ENCODE measurements around the gene TAF5.
"Not testable (repeated sequence)": the region's sequence is repeated elsewhere in the genome, so short reads cannot be mapped to it uniquely, and the experiment has no call there.

The TAF5 gene

DNA sequence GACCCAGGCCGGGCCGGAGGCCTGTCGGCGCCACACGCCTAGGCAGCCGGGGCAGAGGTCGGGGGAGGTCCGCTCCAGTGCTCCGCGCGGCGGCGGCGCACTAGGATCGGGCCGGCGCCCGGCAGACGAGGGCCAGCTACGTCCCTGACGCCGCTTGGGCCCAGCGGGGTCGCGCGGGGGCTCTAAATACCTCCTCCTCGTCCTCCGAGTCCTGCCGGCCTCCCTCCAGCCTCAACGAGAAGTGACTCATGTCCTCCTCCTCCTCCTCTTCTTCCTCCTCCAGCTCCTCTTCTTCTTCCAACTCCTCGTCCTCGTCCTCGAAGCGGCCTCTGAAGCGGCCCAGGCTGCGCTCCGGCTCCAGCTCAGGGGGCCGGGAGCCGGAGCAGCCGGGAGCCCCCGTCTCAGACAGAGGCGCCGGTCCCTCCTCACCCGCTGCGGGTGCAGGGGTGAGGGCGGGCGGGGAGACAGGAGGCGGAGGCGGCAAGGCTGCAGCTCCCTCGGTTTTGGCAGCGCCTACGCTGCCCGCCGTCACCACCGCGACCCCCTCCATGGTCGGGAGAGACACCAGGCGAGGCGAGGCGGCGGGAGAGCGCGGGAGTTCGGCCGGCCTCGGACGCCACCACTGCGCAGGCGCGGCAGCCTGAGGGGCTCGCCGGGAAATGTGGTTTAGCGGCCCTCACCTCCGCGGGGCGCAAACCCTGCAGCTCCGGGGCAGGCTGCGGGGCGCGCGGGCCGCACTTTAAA lies 17.1 kb upstream of the TAF5 start, which contains the start of gene PCGF6:
Gene PCGF6, minus strand, starts transcription at position 624 of the 744 bp plus-strand sequence. Its CDS starts 74 bp downstream, at position 550.
- no peak for DNase-seq (ENCODE audit: low read depth)
- H3K4me3 ChIP-seq (ENCODE audit: control insufficient read depth, low read depth, low read length), result peak within 1 kb of the TSS; percentile 65

DNA sequence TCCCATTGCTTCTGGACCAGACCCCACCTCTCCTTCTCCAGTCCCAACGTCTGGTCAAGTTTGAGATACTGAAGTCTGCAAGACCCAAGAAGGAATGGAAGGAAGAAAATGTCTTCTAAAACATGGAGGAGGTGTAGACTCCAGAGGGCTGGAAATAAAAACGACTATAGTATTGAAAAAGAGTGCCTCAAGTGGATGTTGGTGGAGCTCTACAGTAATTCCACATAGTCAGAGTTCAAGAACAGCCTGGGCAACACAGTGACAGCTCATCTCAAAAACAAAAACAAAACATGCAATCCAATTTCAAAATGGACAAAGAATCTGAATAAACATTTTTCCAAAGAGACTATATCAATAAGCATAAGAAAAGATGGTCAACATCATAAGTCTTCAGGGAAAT lies 14.5 kb upstream of the TAF5 start:
- TF ChIP-seq, protein P1, sequence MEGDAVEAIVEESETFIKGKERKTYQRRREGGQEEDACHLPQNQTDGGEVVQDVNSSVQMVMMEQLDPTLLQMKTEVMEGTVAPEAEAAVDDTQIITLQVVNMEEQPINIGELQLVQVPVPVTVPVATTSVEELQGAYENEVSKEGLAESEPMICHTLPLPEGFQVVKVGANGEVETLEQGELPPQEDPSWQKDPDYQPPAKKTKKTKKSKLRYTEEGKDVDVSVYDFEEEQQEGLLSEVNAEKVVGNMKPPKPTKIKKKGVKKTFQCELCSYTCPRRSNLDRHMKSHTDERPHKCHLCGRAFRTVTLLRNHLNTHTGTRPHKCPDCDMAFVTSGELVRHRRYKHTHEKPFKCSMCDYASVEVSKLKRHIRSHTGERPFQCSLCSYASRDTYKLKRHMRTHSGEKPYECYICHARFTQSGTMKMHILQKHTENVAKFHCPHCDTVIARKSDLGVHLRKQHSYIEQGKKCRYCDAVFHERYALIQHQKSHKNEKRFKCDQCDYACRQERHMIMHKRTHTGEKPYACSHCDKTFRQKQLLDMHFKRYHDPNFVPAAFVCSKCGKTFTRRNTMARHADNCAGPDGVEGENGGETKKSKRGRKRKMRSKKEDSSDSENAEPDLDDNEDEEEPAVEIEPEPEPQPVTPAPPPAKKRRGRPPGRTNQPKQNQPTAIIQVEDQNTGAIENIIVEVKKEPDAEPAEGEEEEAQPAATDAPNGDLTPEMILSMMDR (IDR thresholded peaks at IDR 0.05; ENCODE audit: control insufficient read depth, insufficient read depth, low read depth, low read length, missing control alignments), result no peak

More for the DNA sequence above, 17.1 kb upstream of the TAF5 start, which contains the start of gene PCGF6:
- TF ChIP-seq, protein P1 (IDR thresholded peaks at IDR 0.05; ENCODE audit: control insufficient read depth, insufficient read depth, low read depth, low read length, missing control alignments), result no peak

DNA sequence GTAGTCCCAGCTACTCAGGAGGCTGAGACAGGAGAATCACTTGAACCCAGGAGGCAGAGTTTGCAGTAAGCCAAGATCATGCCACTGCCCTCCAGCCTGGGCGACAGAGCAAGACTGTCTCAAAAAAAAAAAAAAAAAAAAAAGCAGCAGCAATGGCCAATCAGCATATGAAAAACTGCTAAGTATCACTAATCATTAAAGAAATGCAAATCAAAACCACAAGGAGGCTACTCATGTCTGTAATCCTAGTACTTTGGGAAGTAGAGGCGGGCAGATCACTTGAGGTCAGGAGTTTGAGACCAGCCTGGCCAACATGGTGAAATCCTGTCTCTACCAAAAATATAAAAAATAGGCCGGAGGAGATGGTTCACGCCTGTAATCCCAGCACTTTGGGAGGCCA lies 13.2 kb upstream of the TAF5 start:
- not testable (repeated sequence) for H3K4me3 ChIP-seq (ENCODE audit: control insufficient read depth, low read depth, low read length); DNase-seq (ENCODE audit: low read depth)

More for the DNA sequence above, 14.5 kb upstream of the TAF5 start:
- no peak overlapping the region for H3K4me3 ChIP-seq (ENCODE audit: control insufficient read depth, low read depth, low read length)
- no peak for DNase-seq (ENCODE audit: low read depth)

GRCh38 chr10:103355906-103356599 lies 11.7 kb upstream of the TAF5 start:
- TF ChIP-seq, protein P1 (IDR thresholded peaks at IDR 0.05; ENCODE audit: control insufficient read depth, insufficient read depth, low read depth, low read length, missing control alignments), result no peak
- DNase-seq (ENCODE audit: low read depth), result no peak
- no peak overlapping the region for H3K4me3 ChIP-seq (ENCODE audit: control insufficient read depth, low read depth, low read length)

DNA sequence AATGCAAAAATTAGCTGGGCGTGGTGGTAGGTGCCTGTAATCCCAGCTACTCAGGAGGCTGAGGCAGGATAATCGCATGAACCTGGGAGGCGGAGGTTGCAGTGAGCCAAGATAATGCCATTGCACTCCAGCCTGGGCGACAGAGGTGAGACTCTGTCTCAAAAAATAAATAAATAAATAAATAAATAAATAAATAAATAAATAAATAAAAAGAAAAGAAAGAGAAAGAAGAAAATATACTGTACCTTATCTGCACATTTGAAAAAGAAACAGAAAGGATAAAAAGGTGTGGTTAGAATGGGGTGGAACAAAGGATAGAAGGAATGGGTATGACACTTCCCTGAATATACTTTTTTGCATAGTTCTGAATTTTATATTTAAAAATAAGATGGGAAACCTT lies 8.3 kb upstream of the TAF5 start:
- H3K4me3 ChIP-seq (ENCODE audit: control insufficient read depth, low read depth, low read length); DNase-seq (ENCODE audit: low read depth): not testable (repeated sequence)

DNA sequence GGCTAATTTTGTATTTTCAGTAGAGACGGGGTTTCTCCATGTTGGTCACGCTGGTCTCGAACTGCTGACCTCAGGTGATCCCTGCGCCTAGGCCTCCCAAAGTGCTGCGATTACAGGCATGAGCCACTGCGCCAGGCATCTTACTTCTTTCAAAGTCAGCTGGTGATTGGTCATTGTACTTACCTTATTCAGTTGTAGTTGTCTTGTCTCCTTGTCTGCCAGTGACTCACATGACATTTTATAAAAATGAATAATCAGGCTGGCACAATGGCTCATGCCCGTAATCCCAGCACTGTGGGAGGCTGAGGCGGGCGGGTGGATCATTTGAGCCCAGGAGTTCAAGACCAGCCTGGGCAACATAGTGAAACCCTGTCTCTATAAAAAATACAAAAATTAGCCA lies 7.0 kb upstream of the TAF5 start:
- not testable (repeated sequence) for H3K4me3 ChIP-seq (ENCODE audit: control insufficient read depth, low read depth, low read length); DNase-seq (ENCODE audit: low read depth)

DNA sequence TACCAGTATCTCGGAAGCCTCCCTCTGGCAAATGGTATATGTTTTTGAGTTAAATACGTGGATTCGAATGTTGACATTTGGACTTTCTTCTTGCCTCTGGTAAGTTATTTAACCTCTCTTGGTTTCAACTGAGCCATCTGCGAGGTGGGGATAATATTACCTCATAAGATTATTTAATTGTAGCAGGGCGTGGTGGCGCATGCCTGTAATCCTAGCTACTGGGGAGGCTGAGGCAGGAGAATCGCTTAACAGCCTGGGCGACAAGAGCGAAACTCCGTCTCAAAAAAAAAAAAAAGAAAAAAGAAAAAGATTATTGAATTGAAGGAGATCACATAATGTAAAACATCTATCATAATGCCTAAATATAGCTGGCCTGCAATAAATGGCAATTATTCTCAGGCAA lies 396 bp upstream of the TAF5 start:
- TF ChIP-seq, protein P1 (IDR thresholded peaks at IDR 0.05; ENCODE audit: control insufficient read depth, insufficient read depth, low read depth, low read length, missing control alignments), result no peak
- H3K4me3 ChIP-seq (ENCODE audit: control insufficient read depth, low read depth, low read length), result peak overlapping the region; percentile 63
- no peak for DNase-seq (ENCODE audit: low read depth)

DNA sequence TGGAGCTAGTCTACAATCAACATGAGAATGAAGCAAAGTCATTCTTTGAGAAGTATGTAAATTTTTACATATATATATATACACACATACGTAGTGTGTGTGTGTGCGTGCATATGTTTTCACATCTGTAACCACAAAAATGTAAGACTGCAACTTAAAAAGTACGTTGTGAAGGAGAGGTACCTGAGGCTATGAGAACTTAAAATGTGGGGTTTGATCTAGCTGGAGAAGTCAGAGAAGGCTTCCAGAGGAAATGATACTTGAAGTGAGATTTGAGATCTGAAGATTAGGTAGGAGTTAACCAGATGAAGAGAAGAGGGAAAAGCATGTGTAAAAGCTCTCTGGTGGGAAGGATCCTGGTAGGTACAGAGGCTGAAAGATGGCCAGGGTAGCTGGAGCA lies 5.8 kb downstream of the TAF5 start:
- TF ChIP-seq, protein P1 (IDR thresholded peaks at IDR 0.05; ENCODE audit: control insufficient read depth, insufficient read depth, low read depth, low read length, missing control alignments), result no peak
- H3K4me3 ChIP-seq (ENCODE audit: control insufficient read depth, low read depth, low read length), result no peak overlapping the region
- DNase-seq (ENCODE audit: low read depth), result no peak
